ENCODE measurements around the gene MOV10L1. TPM values are rescaled to one million over a fixed set of nuclear protein-coding genes. Genes with fewer than 3 reads are reported as not detected.

MOV10L1 gene
- total and polyA plus RNA-seq, 11 donors, result 0.06 to 0.63 (median 0.13) TPM; not detected in 6

DNA sequence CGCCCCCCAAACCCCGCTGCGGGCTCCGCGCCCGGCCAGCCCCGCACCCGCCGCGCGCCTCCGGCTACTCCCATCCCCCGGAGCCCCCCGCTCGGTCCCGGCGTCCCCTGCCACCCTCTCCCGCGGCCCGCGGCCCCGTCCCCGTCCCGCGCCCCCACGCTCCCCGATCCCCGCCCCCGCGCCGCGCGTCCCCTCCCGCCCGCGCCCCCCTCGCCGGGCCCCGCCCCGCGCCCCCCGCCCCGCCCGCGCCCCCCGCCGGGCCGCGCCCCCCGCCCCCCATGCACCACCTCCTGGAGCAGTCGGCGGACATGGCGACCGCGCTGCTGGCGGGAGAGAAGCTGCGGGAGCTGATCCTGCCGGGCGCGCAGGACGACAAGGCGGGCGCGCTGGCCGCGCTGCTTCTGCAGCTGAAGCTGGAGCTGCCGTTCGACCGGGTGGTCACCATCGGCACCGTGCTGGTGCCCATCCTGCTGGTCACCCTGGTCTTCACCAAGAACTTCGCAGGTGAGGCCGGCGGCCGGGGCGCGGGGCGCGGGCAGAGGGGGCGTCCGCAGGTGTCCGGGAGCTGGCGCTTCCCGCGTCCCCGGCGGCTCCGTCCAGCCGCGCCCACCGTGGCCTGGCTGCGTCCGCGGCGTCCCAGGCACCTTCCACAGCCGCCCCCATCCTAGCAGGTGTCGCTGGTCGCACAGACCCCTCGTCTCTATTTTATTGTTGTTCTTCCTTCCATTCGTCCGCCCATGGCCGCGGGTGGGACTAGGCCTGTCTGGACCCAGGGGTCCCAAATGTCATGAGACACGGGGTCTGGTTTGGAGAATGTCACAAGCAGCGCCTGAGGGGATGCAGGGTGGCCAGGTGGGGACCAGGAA lies 80.9 kb downstream of the MOV10L1 start, which contains the start of gene PANX2:
TSS of gene PANX2 (plus strand) at position 279 of the 866 bp plus-strand sequence. CDS start at position 279, 0 bp downstream.
- DNase-seq (peak in 2 of 5 donors; percentile 24 to 57), ATAC-seq (no peak)
- peak within 1 kb of the TSS in 9 of 12 donors; percentile 30 to 60 (median 51) for H3K4me3 ChIP-seq
- H3K36me3 ChIP-seq, result no peaks in the 10 kb centered on the region
- TF ChIP-seq POLR2A (IDR thresholded peaks at IDR 0.05), result no peak
- TF ChIP-seq, protein P1, sequence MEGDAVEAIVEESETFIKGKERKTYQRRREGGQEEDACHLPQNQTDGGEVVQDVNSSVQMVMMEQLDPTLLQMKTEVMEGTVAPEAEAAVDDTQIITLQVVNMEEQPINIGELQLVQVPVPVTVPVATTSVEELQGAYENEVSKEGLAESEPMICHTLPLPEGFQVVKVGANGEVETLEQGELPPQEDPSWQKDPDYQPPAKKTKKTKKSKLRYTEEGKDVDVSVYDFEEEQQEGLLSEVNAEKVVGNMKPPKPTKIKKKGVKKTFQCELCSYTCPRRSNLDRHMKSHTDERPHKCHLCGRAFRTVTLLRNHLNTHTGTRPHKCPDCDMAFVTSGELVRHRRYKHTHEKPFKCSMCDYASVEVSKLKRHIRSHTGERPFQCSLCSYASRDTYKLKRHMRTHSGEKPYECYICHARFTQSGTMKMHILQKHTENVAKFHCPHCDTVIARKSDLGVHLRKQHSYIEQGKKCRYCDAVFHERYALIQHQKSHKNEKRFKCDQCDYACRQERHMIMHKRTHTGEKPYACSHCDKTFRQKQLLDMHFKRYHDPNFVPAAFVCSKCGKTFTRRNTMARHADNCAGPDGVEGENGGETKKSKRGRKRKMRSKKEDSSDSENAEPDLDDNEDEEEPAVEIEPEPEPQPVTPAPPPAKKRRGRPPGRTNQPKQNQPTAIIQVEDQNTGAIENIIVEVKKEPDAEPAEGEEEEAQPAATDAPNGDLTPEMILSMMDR (IDR thresholded peaks at IDR 0.05), result no peak
- 5 to 14% (median 7%) methylated on average over 27 to 99 of the region's 105 CpGs for WGBS, 4 donors
- H3K27me3 ChIP-seq, result peaks cover 10 to 47% (median 20%) of the 10 kb centered on the region in 9 donors
- no peak within 1 kb of the TSS for H3K27ac ChIP-seq
- H3K4me1 ChIP-seq, result peaks cover 0 to 18% (median 0%) of the 10 kb centered on the region in 12 donors
- intact Hi-C loops (cut with DNase I), result no loop called here
- H3K9me3 ChIP-seq, result no peaks in the 10 kb centered on the region

DNA sequence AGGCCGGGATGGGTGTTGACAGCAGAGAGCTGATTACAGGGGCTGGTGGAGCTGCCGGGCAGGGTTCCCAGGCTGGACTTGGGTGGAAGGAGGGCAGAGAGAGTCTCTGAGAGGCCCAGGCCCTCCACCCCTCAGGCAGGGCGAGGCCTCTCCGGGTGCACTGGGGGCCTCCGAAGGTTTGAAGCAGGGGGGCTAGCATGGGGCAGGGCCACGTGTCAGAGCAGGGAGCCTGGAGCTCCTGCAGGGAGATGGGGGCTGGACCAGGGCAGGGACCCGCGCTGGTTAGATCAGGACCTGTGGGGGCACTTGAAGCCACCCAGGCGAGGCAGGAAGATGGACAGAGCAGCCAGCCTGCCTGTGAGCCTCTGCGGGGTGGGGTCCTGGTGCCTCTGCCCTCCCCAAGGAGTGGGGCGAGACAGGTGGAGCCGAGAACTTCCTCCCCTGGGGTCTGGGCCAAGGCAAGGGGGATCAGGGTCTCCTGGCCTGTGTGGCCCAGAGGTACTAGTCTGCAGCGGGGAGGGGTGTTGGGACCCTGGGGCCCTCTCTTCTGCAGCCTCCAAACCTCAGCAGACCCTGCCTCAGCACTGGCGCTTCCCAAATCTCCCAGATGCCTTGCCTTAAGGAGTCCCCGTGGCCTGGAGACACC lies 81.6 kb downstream of the MOV10L1 start:
- Histone ChIP-seq H3K27ac (no peak overlapping the region), H3K4me1 (peaks cover 0 to 18% (median 0%) of the 10 kb centered on the region in 12 donors), H3K27me3 (peaks cover 10 to 54% (median 20%) of the 10 kb centered on the region in 9 donors), H3K4me3 (peak overlapping the region in 1 of 12 donors; percentile 47), H3K36me3 (no peaks in the 10 kb centered on the region), H3K9me3 (no peaks in the 10 kb centered on the region)
- WGBS, 4 donors, result 54 to 63% (median 58%) methylated on average over 12 to 15 of the region's 15 CpGs
- intact Hi-C loops (cut with DNase I), result no loop called here
- peak in 2 of 5 donors; percentile 29 to 60 for DNase-seq
- ATAC-seq, result peak in 3 of 4 donors; percentile 37 to 46 (median 42)
- no peak for TF ChIP-seq POLR2A (IDR thresholded peaks at IDR 0.05)
- TF ChIP-seq, protein P1 (IDR thresholded peaks at IDR 0.05), result no peak

DNA sequence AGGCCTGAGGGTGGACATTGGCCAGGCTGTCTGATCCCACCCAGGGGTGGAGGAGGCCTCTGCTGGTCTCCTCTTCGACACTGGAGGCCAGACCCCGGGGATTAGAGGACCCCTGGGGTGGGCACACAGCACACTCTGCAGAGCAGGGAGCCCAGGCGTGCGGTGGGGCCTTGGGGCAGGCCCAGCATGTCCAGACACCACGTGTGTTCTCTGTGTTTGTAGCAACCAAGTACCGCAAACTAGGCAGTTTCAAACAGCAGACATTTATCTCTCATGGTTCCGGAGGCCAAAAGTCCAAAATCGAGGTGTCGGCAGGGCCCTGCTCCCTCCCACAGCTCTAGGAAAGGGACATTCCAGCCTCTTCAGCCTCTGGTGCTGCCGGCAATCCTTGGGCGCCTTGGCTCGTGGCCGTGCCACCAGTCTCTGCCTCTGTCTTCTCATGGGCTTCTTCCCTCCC lies 82.2 kb downstream of the MOV10L1 start:
- Histone ChIP-seq H3K9me3 (no peaks in the 10 kb centered on the region), H3K36me3 (no peaks in the 10 kb centered on the region), H3K27ac (no peak overlapping the region), H3K4me1 (peaks cover 0 to 18% (median 0%) of the 10 kb centered on the region in 12 donors), H3K4me3 (no peak overlapping the region), H3K27me3 (peaks cover 10 to 60% (median 20%) of the 10 kb centered on the region in 9 donors)
- peak in 1 of 4 donors; percentile 12 for ATAC-seq
- no peak for TF ChIP-seq POLR2A (IDR thresholded peaks at IDR 0.05)
- TF ChIP-seq, protein P1 (IDR thresholded peaks at IDR 0.05), result no peak
- intact Hi-C loops (cut with DNase I), result no loop called here
- 72 to 80% (median 78%) methylated on average over 12 to 13 of the region's 13 CpGs for WGBS, 4 donors
- peak in 1 of 5 donors; percentile 61 for DNase-seq

All from heart left ventricle (tissue), 16 donors.